Dermis microvascular lymphatic vessel endothelial cell (primary cell): ENCODE results near the gene WDR62. TPM values are rescaled to one million over a fixed set of nuclear protein-coding genes. Genes with fewer than 3 reads are reported as not detected.
A peak's percentile ranks its signal among the peaks of the same experiment; 100 is the strongest.

ENCODE experiments used
- DNase-seq, 2 donors: peaks; one replicate each; pipeline versions ENCODE4 v3.0.0 to v3.0.0-alpha.2; 2010; ENCODE audit warnings: low read depth in 2 of 2
- total RNA-seq: library from RNA; depleted of rRNA; stranded (reverse); fragments of >200 nt; gene quantifications from 2 replicates; pipeline ENCODE4 v1.2.1, GENCODE V29; 2014

Gene WDR62
- total RNA-seq, 1 donor from 2014 or later, result 2.7 TPM

DNA sequence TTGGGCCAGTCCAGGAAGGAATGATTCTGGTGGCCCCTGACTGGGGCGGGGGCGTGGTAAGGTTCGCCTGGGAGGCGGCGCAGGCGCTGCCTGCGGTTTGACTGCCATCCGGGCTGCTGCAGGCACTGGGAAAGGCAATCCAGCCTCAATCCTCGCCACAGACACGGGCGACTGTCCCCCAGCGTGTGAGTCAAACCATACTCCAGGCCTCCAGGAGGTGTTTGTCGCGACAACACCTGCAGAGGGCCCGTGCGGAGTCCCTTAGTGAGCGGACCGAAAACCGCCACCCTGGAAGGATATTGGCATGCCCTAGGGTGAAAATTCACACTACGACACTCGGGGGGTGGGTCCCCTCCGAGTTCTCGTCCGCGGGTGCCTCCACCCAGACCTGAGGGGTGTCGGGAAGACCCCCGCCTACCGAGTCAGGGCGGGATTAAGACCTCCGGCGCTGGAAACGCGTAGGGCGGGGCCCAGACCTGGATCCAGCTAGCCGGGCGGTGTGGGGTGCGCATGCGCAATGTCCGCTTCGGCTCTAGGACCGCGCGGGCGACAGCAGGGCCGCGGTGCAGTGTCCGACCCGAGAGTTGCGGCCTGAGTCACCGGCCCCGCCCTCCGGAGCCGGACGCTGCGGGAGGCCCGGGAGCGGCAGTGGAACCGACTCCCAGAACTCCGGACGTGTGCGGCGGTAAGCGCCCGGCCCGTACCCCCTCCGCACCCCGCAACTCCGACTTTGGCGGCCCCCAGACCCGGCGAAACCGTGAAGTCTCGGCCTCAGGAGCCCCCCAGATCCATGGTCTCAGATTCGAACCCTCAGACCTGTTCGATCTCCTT, 85.0 kb downstream of the WDR62 start, which contains the start of gene CAPNS1:
CAPNS1 (plus strand) TSS at position 594 of the 831 bp plus-strand sequence. CDS start 946 bp downstream, outside the sequence.
- peak; percentile 92 to 97 for DNase-seq

GRCh38 chr19:36140304-36141038, 85.8 kb downstream of the WDR62 start:
- DNase-seq, result peak in 1 of 2 donors; percentile 80

DNA sequence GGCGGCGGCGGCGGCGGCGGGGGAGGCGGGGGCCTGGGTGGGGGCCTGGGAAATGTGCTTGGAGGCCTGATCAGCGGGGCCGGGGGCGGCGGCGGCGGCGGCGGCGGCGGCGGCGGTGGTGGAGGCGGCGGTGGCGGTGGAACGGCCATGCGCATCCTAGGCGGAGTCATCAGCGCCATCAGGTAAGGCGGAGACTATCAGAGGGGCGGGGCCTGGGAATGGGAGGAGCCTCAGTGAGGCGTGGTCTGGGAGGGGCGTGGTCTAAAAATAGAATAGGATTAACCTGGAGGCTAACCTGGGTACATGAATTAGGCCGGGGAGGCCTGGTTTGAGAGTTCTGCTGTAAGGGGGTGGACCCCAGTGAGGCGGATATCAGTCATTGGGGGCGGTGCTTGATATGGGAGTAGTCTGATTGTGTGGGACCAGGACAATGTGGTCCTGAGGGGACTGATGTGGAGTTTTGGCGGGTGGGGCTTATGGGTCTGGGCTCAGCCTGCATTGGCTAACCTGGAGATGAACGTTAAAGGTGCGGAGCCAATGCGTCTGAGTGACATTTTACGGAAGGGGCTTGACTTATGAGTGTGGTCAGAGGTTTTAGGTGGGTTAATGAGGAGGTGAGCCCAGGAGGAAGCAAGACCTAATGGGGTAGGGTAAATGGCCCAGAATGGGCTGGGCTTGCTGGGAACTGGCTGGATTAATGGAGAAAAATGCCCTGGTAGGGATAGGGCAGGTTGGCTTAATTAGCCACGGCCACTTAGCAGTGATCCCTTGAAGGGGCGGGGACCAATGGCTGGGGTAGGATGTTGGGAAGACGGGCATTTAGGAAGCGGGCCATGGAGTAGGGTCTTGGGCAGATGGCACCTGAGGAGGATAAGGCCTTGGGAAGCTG, 86.6 kb downstream of the WDR62 start:
- DNase-seq, result peak; percentile 74 to 88

DNA sequence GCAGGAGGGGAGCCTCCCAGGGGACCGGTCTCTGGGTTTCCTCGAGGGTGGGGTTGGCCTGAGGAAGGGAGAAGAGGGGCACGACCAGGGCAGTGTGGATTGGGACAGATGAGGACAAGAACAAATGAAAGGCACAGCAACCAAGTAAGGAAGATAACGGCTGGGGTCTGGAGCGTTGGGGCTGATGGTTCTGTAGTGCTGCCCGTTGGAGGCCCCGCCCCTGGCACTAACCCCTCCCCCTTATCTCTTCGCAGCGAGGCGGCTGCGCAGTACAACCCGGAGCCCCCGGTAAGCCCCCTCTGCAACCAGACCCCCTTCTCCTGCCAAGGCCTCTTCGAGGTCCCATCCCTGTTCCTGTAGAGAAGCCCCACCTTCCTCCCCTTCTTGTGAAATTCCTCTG, 87.3 kb downstream of the WDR62 start:
- DNase-seq, result no peak

- DNase-seq, result no peak
Observed at GRCh38 chr19:36142496-36142895, 87.8 kb downstream of the WDR62 start.

- DNase-seq, result no peak
Observed at GRCh38 chr19:36144624-36145023, 89.9 kb downstream of the WDR62 start.

DNA sequence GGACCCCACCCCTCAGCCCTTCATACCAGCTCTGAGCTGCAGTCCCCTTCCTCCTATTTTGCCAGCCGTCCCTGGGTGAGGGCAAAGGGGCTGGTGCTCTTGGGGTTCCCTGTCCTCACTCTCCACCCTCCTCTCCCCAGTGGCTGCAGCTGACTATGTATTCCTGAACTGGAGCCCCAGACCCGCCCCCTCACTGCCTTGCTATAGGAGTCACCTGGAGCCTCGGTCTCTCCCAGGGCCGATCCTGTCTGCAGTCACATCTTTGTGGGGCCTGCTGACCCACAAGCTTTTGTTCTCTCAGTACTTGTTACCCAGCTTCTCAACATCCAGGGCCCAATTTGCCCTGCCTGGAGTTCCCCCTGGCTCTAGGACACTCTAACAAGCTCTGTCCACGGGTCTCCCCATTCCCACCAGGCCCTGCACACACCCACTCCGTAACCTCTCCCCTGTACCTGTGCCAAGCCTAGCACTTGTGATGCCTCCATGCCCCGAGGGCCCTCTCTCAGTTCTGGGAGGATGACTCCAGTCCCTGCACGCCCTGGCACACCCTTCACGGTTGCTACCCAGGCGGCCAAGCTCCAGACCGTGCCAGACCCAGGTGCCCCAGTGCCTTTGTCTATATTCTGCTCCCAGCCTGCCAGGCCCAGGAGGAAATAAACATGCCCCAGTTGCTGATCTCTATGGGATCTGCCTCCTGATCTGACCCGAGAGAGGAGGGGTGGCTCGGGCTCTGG, 95.1 kb downstream of the WDR62 start:
- DNase-seq, result no peak

GRCh38 chr19:36150586-36150985, 95.9 kb downstream of the WDR62 start:
- DNase-seq, result no peak

DNA sequence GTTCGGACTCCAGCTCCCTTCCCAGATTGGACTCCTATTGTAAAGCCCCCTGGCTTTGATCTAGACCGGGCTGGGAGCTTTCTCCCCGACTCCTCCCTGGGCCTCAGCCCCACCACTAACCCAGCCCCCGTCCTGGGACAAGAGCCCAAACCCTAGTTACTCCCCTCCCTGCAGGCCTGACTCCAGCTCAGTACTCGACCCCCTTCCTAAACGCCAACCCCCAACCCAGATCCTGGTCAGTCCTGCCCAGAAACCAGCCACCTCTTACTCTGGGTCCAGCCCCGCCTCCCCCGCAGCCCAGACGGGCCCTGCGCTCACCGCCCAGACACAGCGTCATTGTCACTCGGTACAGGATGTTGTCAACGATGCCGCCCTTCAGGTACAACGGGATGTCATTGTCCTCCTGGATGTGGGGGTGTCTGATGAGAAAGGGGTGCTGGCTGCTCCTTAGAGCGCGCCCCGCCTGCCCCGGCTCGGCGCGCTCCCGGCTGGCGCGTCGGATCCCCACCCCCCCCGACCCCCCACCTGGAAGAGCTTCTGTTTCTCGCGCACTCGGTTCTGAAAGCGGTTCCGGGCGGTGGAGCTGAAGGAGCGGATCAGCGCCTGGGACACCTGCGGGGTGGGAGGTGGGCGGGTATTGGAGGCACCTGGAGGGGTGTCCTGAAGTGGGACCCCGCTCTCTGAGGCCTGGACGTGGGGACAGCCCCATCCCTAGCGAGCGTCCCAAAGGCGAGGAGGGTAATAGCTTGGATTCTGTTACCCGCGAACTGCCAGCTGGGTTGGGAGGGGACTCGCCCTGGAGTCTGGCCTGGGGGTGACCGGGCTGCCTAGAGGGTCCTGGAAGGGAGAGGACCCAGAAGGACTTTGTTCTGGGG, 96.7 kb downstream of the WDR62 start:
- peak in 1 of 2 donors; percentile 52 for DNase-seq

DNA sequence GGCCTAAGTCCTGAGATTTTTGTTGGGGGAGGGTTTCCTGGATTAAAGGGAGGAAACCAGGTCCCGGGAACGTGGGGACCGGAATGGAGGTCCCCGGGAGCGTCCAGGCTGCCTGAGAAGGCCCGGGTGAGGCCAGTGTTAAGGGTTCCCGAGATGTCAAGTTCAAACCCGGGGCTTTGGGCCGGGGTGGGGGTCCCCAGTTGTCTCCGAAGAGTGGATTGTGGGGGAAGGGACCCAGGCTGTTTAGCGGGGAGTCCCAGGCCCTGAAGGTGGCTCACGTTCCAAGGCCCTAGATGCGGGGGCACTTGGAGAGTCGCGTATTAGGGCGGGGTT, 97.3 kb downstream of the WDR62 start:
- no peak for DNase-seq

GRCh38 chr19:36152352-36153091, 97.8 kb downstream of the WDR62 start, which contains the start of gene COX7A1:
Gene COX7A1 (minus strand): TSS chr19:36152447. CDS start chr19:36152407, 40 bp downstream.
- peak in 1 of 2 donors; percentile 57 for DNase-seq

DNA sequence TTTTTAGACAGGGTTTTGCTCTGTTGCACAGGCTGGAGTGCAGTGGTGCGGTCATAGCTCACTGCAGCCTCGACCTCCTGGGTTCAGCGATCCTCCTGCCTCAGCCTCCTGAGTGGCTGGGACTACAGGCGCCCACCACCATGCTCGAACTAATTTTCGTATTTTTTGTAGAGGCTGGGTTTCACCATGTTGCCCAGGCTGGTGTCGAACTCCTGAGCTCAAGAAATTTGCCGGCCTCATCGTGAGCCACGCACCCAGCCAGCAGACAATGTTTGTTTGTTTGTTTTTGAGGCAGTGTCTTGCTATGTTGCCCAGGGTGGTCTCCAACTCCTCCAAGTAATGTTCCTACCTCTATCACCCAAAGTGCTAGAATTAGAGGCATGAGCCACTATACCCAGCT, 98.4 kb downstream of the WDR62 start:
- DNase-seq, result no peak

Other genes with a start within 250 kb of the WDR62 start
- not detected in 2 replicates for gene PRODH2, start 242.1 kb upstream of the WDR62 start, total RNA-seq
- gene NPHS1, start 202.4 kb upstream of the WDR62 start, total RNA-seq, result not detected in 2 replicates
- not detected in 2 replicates for gene KIRREL2, start 198.0 kb upstream of the WDR62 start, total RNA-seq
- 1.8 TPM in 2 replicates for gene APLP1, start 186.3 kb upstream of the WDR62 start, total RNA-seq
- gene NFKBID, start 154.4 kb upstream of the WDR62 start, total RNA-seq, result 1.4 and 2.8 TPM in 2 replicates
- gene HCST, start 152.4 kb upstream of the WDR62 start, total RNA-seq, result 0.38 and 0.39 TPM in 2 replicates
- gene TYROBP, start 146.6 kb upstream of the WDR62 start, total RNA-seq, result not detected in 2 replicates
- 0.77 and 2.9 TPM in 2 replicates for gene LRFN3, start 118.5 kb upstream of the WDR62 start, total RNA-seq
- 7.2 and 14.0 TPM in 2 replicates for gene SDHAF1, start 59.7 kb upstream of the WDR62 start, total RNA-seq
- gene SYNE4, start 46.1 kb upstream of the WDR62 start, total RNA-seq, result under 0.01 TPM in 1 of 2 replicates, not detected in the other
- 5.5 and 8.7 TPM in 2 replicates for gene ALKBH6, start 40.7 kb upstream of the WDR62 start, total RNA-seq
- gene CLIP3, start 22.0 kb upstream of the WDR62 start, total RNA-seq, result 1.3 and 6.1 TPM in 2 replicates
- 0.77 and 1.1 TPM in 2 replicates for gene THAP8, start 612 bp upstream of the WDR62 start, total RNA-seq
- not detected in 2 replicates for gene OVOL3, start 56.2 kb downstream of the WDR62 start, total RNA-seq
- 108 and 117 TPM in 2 replicates for gene POLR2I, start 60.0 kb downstream of the WDR62 start, total RNA-seq
- gene TBCB, start 60.6 kb downstream of the WDR62 start, total RNA-seq, result 163 and 164 TPM in 2 replicates
- 383 and 452 TPM in 2 replicates for gene CAPNS1, start 85.2 kb downstream of the WDR62 start, total RNA-seq
- gene COX7A1, start 97.5 kb downstream of the WDR62 start, total RNA-seq, result 32.7 and 77.4 TPM in 2 replicates
- gene ZNF565, start 159.8 kb downstream of the WDR62 start, total RNA-seq, result 2.2 and 3.3 TPM in 2 replicates
- gene ZNF146, start 160.2 kb downstream of the WDR62 start, total RNA-seq, result 49.2 and 60.7 TPM in 2 replicates